ENCODE measurements around the gene CLIC4. TPM values are rescaled to one million over a fixed set of nuclear protein-coding genes. Genes with fewer than 3 reads are reported as not detected.

The CLIC4 gene
- total RNA-seq, result 123 and 127 TPM in 2 replicates
- total RNA-seq (2013), result 74.3 TPM
- polyA plus RNA-seq, result 28.5 and 49.1 TPM in 2 replicates
- 39.1 and 56.5 TPM in 2 replicates for polyA minus RNA-seq

DNA sequence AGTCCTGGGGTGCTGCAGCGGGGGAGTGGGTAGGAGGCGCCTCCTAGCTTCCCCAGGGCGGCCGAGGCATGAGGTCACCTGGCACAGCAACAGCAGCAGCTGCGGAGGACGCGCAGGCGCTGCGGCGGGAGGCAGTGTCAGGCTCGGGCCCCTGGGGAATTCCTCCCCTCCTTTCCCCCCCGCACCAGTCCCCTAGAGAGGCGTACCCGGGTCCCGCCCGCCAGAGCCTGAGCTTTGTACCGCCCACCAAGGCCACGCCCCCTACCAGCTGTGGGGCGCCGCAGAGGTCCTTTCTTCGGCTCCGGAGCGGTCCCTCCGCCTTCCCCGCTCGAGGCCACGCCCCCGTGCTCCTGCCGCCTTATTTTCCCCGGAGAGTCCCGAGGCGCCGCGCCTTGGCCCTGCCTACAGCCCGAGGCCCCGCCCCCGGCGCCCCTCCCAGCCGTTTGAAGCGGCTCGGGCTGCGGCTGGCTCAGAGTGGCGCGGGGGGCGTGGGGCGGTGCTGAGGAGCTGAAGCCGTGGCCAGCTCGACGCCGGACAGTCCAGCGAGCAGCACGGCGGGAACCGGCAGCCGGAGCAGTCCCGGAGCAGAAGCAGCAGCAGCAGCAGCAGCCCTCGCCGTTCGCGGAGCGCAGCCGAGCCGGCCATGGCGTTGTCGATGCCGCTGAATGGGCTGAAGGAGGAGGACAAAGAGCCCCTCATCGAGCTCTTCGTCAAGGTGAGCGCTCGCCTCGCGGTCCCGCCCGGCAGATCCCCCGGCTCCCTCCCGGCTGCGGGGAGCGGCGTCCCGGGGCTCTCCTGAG is at the start of gene CLIC4:
TSS of gene CLIC4 (plus strand) at position 537 of the 800 bp plus-strand sequence. CDS start at position 644, 107 bp downstream.
- peak within 1 kb of the TSS; percentile 68 for H2AFZ ChIP-seq (ENCODE audit: insufficient read depth, low read depth, low read length, poor library complexity, severe bottlenecking)
- peaks cover 17% of the 10 kb centered on the region for H4K20me1 ChIP-seq (ENCODE audit: control insufficient read depth, insufficient read depth, low read length, poor library complexity, severe bottlenecking)
- H3K4me3 Mint-ChIP-seq, result peak within 1 kb of the TSS; percentile 94
- H3K9me3 ChIP-seq (ENCODE audit: control extremely low read depth in 1 of 3, control insufficient read depth in 2 of 3, insufficient read depth in 1 of 3, low read length in 2 of 3), result no peaks in the 10 kb centered on the region
- WGBS (ENCODE audit: insufficient coverage), result under 1% methylated on average over 78 of the region's 80 CpGs
- H3K27ac Mint-ChIP-seq, result peak within 1 kb of the TSS; percentile 99
- peak within 1 kb of the TSS; percentile 72 to 88 for H3K27ac ChIP-seq (ENCODE audit: low read length in 2 of 2)
- H3K27me3 ChIP-seq (replicated peaks in 1 of 4; ENCODE audit: control extremely low read depth in 1 of 4, control insufficient read depth in 3 of 4, insufficient read depth in 4 of 4, low read length in 3 of 4), result no peaks in the 10 kb centered on the region
- peak within 1 kb of the TSS; percentile 91 for H3K9ac ChIP-seq (ENCODE audit: low read length)
- CTCF ChIA-PET, result interaction anchor here (0.7 to 5.2 kb wide), 13 partner anchors 8 to 91 kb away, joined by 3 to 49 read pairs (median 5); no protein-coding TSS in a partner anchor
- peak within 1 kb of the TSS; percentile 79 to 99 (median 91) for H3K4me3 ChIP-seq (ENCODE audit: control extremely low read depth in 1 of 5, extremely low read depth in 1 of 5, insufficient read depth in 1 of 5, low read depth in 2 of 5, low read length in 4 of 5)
- H3K4me2 ChIP-seq (replicated peaks; ENCODE audit: low read depth, low read length, poor library complexity, severe bottlenecking), result peak within 1 kb of the TSS; percentile 80
- no peak for TF ChIP-seq EZH2 (IDR thresholded peaks at IDR 0.05; ENCODE audit: borderline replicate concordance, insufficient read depth, low read depth, low read length, poor library complexity, severe bottlenecking)
- TF ChIP-seq, protein P1, sequence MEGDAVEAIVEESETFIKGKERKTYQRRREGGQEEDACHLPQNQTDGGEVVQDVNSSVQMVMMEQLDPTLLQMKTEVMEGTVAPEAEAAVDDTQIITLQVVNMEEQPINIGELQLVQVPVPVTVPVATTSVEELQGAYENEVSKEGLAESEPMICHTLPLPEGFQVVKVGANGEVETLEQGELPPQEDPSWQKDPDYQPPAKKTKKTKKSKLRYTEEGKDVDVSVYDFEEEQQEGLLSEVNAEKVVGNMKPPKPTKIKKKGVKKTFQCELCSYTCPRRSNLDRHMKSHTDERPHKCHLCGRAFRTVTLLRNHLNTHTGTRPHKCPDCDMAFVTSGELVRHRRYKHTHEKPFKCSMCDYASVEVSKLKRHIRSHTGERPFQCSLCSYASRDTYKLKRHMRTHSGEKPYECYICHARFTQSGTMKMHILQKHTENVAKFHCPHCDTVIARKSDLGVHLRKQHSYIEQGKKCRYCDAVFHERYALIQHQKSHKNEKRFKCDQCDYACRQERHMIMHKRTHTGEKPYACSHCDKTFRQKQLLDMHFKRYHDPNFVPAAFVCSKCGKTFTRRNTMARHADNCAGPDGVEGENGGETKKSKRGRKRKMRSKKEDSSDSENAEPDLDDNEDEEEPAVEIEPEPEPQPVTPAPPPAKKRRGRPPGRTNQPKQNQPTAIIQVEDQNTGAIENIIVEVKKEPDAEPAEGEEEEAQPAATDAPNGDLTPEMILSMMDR (IDR thresholded peaks at IDR 0.05), result no peak
- ATAC-seq (ENCODE audit: low read depth) (peak; percentile 78), DNase-seq (peak; percentile 100)
- H3K9me3 Mint-ChIP-seq (ENCODE audit: insufficient read depth), result no peaks in the 10 kb centered on the region
- H3K27me3 Mint-ChIP-seq, result no peaks in the 10 kb centered on the region
- H3K79me2 ChIP-seq (ENCODE audit: control insufficient read depth, insufficient read depth, low read length), result peaks cover 48% of the 10 kb centered on the region
- POLR2A ChIA-PET, result interaction anchor here (0.5 to 3.0 kb wide), 19 partner anchors 8 to 1168 kb away, joined by 3 to 26 read pairs (median 4); partner anchors contain the start of gene RUNX3
- H3K4me1 ChIP-seq (ENCODE audit: control insufficient read depth in 2 of 2, insufficient read depth in 2 of 2, low read length in 2 of 2), result peaks cover 63 to 82% of the 10 kb centered on the region in 2 donors
- intact Hi-C loops (cut with micrococcal nuclease), result loop anchor here (1.0 to 5.0 kb wide), 6 partner anchors 36 to 208 kb away; partner anchors contain the start of genes RUNX3 and SRRM1
- H3K4me1 Mint-ChIP-seq, result peaks cover 67% of the 10 kb centered on the region
- peaks cover 0 to 2% of the 10 kb centered on the region in 2 experiments for H3K36me3 ChIP-seq (replicated peaks in 1 of 2; ENCODE audit: control extremely low read depth in 1 of 2, control insufficient read depth in 1 of 2, extremely low read depth in 1 of 2, insufficient read depth in 2 of 2, low read length in 1 of 2)

Data from B cell (primary cell).